ENCODE results near the gene GRID1.

GRID1 gene

GRCh38 chr10:86226781-86227201 lies 139.8 kb downstream of the GRID1 start:
- TF ChIP-seq, protein P1, sequence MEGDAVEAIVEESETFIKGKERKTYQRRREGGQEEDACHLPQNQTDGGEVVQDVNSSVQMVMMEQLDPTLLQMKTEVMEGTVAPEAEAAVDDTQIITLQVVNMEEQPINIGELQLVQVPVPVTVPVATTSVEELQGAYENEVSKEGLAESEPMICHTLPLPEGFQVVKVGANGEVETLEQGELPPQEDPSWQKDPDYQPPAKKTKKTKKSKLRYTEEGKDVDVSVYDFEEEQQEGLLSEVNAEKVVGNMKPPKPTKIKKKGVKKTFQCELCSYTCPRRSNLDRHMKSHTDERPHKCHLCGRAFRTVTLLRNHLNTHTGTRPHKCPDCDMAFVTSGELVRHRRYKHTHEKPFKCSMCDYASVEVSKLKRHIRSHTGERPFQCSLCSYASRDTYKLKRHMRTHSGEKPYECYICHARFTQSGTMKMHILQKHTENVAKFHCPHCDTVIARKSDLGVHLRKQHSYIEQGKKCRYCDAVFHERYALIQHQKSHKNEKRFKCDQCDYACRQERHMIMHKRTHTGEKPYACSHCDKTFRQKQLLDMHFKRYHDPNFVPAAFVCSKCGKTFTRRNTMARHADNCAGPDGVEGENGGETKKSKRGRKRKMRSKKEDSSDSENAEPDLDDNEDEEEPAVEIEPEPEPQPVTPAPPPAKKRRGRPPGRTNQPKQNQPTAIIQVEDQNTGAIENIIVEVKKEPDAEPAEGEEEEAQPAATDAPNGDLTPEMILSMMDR (IDR thresholded peaks at IDR 0.05; ENCODE audit: control insufficient read depth, extremely low read depth, insufficient read depth): no peak
- DNase-seq (ENCODE audit: low read depth): no peak
- no peak overlapping the region for H3K4me3 ChIP-seq (ENCODE audit: low read depth, low read length)

DNA sequence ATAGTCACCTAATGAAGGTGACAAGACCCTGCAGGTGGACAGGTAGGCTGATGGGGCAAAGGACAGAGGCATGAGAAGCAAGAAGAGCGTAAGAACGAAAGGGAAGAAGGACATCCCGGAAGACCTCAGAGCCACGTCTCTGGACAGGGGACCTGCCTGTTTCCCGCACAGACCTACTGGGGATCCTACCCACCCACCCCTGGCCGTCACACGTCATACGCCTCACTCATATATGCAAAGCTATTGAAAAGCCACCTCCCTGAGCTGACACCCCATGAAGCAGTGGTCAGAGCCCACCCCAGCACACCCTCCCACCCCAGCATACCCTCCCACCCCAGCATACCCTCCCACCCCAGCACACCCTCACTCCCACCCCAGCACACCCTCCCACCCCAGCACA lies 140.6 kb downstream of the GRID1 start:
- no peak overlapping the region for H3K4me3 ChIP-seq (ENCODE audit: low read depth, low read length)
- no peak for DNase-seq (ENCODE audit: low read depth)
- TF ChIP-seq, protein P1 (IDR thresholded peaks at IDR 0.05; ENCODE audit: control insufficient read depth, extremely low read depth, insufficient read depth): no peak

- no peak for DNase-seq (ENCODE audit: low read depth)
- H3K4me3 ChIP-seq (ENCODE audit: low read depth, low read length): no peak overlapping the region
- TF ChIP-seq, protein P1 (IDR thresholded peaks at IDR 0.05; ENCODE audit: control insufficient read depth, extremely low read depth, insufficient read depth): no peak
Observed at GRCh38 chr10:86225103-86225782, 141.4 kb downstream of the GRID1 start.

DNA sequence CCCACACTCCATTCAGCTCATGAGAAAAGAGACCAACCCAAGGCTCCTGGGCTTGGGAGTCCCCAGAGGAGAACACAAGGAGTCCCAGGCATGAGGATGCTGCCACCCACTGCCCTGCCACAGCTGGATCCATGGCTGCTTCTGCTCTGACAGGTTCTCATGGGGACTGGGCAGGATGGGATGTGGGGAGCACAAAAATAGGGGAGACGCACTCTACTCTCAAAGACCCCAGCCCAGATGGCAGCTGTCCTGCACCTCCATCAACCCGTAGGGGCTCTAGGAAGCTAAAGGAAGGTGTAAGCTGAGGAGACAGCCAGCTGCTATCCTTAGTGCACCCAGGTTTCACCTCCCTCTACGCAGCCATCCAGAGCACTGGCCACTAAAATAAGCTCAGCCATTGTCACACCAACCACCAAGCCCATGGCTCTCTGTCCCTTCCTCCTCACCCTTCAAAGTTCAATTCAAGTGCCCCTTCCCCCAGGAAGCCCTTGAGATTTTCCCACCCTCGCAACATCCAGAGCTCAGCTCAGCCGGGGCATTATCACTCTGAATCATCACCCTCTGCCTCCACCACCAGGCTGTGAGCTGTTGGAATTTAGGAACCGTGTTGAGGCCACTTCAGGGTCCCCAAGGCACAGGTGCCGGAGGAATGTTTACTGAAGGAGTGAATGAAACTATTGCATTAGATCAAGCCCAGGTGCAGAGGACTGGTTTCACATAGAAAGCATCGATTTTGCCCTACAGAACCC lies 142.1 kb downstream of the GRID1 start:
- H3K4me3 ChIP-seq (ENCODE audit: low read depth, low read length): no peak overlapping the region
- TF ChIP-seq, protein P1 (IDR thresholded peaks at IDR 0.05; ENCODE audit: control insufficient read depth, extremely low read depth, insufficient read depth): no peak
- DNase-seq (ENCODE audit: low read depth): no peak

DNA sequence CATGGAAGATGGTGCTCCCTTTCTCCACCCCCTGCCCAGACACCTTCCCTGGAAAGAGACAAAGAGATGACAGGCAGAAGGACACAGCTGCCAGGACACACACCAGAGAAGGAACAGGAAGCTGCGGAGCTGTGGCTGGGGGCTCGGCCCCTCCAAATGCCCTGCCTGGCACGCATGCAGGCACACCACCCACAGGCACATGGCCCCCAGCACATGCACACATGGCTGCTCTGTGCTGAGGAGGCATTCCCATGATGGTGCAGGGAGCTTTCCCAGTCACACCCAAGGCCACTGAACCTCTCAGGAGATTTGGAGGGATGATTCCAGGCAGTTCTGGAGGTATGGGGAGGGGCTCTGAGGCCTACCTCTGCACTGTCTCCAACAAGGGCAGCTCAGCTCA lies 143.3 kb downstream of the GRID1 start:
- TF ChIP-seq, protein P1 (IDR thresholded peaks at IDR 0.05; ENCODE audit: control insufficient read depth, extremely low read depth, insufficient read depth): no peak
- H3K4me3 ChIP-seq (ENCODE audit: low read depth, low read length): no peak overlapping the region
- no peak for DNase-seq (ENCODE audit: low read depth)

DNA sequence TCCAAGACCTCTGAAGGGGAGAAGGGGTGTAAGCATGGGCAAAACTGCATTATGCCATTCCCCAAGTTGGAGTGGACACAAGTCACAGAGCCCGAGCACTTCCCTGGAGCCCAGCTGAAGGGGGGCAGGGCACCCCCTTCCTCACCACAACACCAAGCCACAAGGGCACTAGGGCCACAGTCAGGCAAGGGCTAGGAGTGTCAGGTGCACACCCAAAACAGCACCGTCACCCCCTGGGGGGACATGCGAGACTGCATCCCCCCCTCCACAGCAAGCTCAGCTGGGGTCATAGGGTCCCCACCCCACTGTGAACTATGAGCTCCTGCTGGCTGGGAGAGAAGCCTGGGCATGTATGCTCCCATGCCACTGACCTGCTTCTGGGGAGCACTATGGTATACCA lies 143.9 kb downstream of the GRID1 start:
- no peak overlapping the region for H3K4me3 ChIP-seq (ENCODE audit: low read depth, low read length)
- TF ChIP-seq, protein P1 (IDR thresholded peaks at IDR 0.05; ENCODE audit: control insufficient read depth, extremely low read depth, insufficient read depth): no peak
- no peak for DNase-seq (ENCODE audit: low read depth)
